Esophagus squamous epithelium (tissue), 4 donors: ENCODE data around the gene ZMYM1.

ENCODE experiments used
- CTCF ChIP-seq, 6 experiments: fragments of 450-650 bp in 4 of 6; fragments of 200-600 bp in 2 of 6; sonication (generic) in 2 of 6; IDR thresholded peaks; one replicate each; pipeline ENCODE4 v1.5.1; 2016 to 2019; ENCODE audit warnings: antibody characterized with exemption in 6 of 6, mild to moderate bottlenecking in 4 of 6, moderate library complexity in 4 of 6
- POLR2A ChIP-seq, 4 donors: fragments of 450-650 bp; IDR thresholded peaks; one replicate each; pipeline ENCODE4 v1.6.1; 2017; ENCODE audit warnings: antibody characterized with exemption in 4 of 4, mild to moderate bottlenecking in 4 of 4, moderate library complexity in 3 of 4

- TF ChIP-seq CTCF (IDR thresholded peaks at IDR 0.05) (no peak), POLR2A (IDR thresholded peaks at IDR 0.05) (no peak)
Measured at GRCh38 chr1:35049116-35049515, 30.1 kb upstream of the ZMYM1 start.
